Thyroid gland (tissue), 4 donors: ENCODE data around the gene LRCH3. TPM values are rescaled to one million over a fixed set of nuclear protein-coding genes. Genes with fewer than 3 reads are reported as not detected.

Experiments
- DNase-seq, 2 donors: peaks; one replicate each; pipeline ENCODE4 v3.0.0-alpha.2; 2019
- H3K27ac ChIP-seq, 3 donors: fragments of 200-600 bp; sonication (generic); 1 replicate in 2 of 3; 2 replicates in 1 of 3; pipeline ENCODE4 v1.5.1; 2016 to 2019; ENCODE audit warnings: mild to moderate bottlenecking in 1 of 3, moderate library complexity in 1 of 3
- H3K27me3 ChIP-seq: fragments of 200-600 bp; sonication (generic); one replicate; pipeline ENCODE4 v1.5.1; 2019
- H3K36me3 ChIP-seq, 2 donors: fragments of 200-600 bp; sonication (generic); one replicate each; pipeline ENCODE4 v1.5.1; 2016 to 2019
- H3K4me1 ChIP-seq, 2 donors: fragments of 200-600 bp; sonication (generic); one replicate each; pipeline ENCODE4 v1.5.1; 2017 to 2019
- H3K4me3 ChIP-seq, 3 donors: fragments of 200-600 bp; sonication (generic); replicated peaks in 1 of 3; 1 replicate in 2 of 3; 2 replicates in 1 of 3; pipeline ENCODE4 v1.5.1; 2016; ENCODE audit warnings: mild to moderate bottlenecking in 1 of 3
- H3K9me3 ChIP-seq: fragments of 200-600 bp; sonication (generic); one replicate; pipeline ENCODE4 v1.5.1; 2017
- CTCF ChIP-seq, 6 experiments: fragments of 200-600 bp in 3 of 6; fragments of 450-650 bp in 3 of 6; sonication (generic) in 3 of 6; IDR thresholded peaks; one replicate each; pipeline ENCODE4 v1.5.1; 2016 to 2019; ENCODE audit warnings: antibody characterized with exemption in 6 of 6, mild to moderate bottlenecking in 2 of 6, inconsistent platforms in 1 of 6, moderate library complexity in 1 of 6
- POLR2A ChIP-seq, 2 donors: fragments of 450-650 bp; IDR thresholded peaks; one replicate each; pipeline ENCODE4 v1.6.1; 2017; ENCODE audit warnings: antibody characterized with exemption in 2 of 2, mild to moderate bottlenecking in 2 of 2, moderate library complexity in 1 of 2
- WGBS, 2 donors: methylation state at CpG; one replicate each; pipeline ENCODE4 v1.1.5; 2017; 5-methylcytosine and 5-hydroxymethylcytosine counted together
- intact Hi-C: fragments of 100-400 bp; cut with DNase I; formaldehyde crosslinking; loops from one replicate; pipeline ENCODE4 v1.15.1; 2023
- total RNA-seq, 4 donors: library from RNA; depleted of rRNA; stranded (reverse); fragments of >200 nt; gene quantifications; one replicate each; pipeline ENCODE4 v1.2.3, GENCODE V29; 2016

Gene LRCH3
- total RNA-seq, 4 donors from 2014 or later = 36.7 to 68.3 (median 54.9) TPM

GRCh38 chr3:197750858-197751737 lies 40.0 kb upstream of the LRCH3 start:
- intact Hi-C loops = no loop called here
- TF ChIP-seq POLR2A (IDR thresholded peaks at IDR 0.05) (peak in 1 of 2 donors; percentile 0), CTCF (IDR thresholded peaks at IDR 0.05) (no peak)
- Histone ChIP-seq H3K4me3 (peak overlapping the region; percentile 16 to 84 (median 33)), H3K27ac (peak overlapping the region; percentile 87 to 98 (median 95)), H3K9me3 (no peaks in the 10 kb centered on the region), H3K36me3 (no peaks in the 10 kb centered on the region), H3K27me3 (no peaks in the 10 kb centered on the region), H3K4me1 (peaks cover 7 to 25% of the 10 kb centered on the region in 2 donors)
- 2 to 7% methylated on average over 36 of the region's 36 CpGs for WGBS, 2 donors
- peak; percentile 69 to 74 for DNase-seq

GRCh38 chr3:197752107-197752506 lies 38.9 kb upstream of the LRCH3 start:
- 91 to 93% methylated on average over 5 of the region's 5 CpGs for WGBS, 2 donors
- Histone ChIP-seq H3K9me3 (no peaks in the 10 kb centered on the region), H3K27me3 (no peaks in the 10 kb centered on the region), H3K36me3 (no peaks in the 10 kb centered on the region), H3K4me1 (peaks cover 7 to 25% of the 10 kb centered on the region in 2 donors), H3K27ac (no peak overlapping the region), H3K4me3 (no peak overlapping the region)
- DNase-seq = no peak
- no peak for TF ChIP-seq POLR2A (IDR thresholded peaks at IDR 0.05)
- intact Hi-C loops = no loop called here

GRCh38 chr3:197753263-197753662 lies 37.8 kb upstream of the LRCH3 start:
- H3K4me3 ChIP-seq = no peak overlapping the region
- TF ChIP-seq POLR2A (IDR thresholded peaks at IDR 0.05) = no peak
- no peak for TF ChIP-seq CTCF (IDR thresholded peaks at IDR 0.05)
- H3K36me3 ChIP-seq = peaks cover 0 to 9% of the 10 kb centered on the region in 2 donors
- peaks cover 7 to 25% of the 10 kb centered on the region in 2 donors for H3K4me1 ChIP-seq
- no peaks in the 10 kb centered on the region for H3K27me3 ChIP-seq
- H3K9me3 ChIP-seq = no peaks in the 10 kb centered on the region
- intact Hi-C loops = no loop called here
- 94 to 98% methylated on average over 3 of the region's 3 CpGs for WGBS, 2 donors
- no peak for DNase-seq
- H3K27ac ChIP-seq = no peak overlapping the region

- no peak for DNase-seq
- H3K36me3 ChIP-seq = peaks cover 0 to 17% of the 10 kb centered on the region in 2 donors
- no peaks in the 10 kb centered on the region for H3K27me3 ChIP-seq
- 91% methylated on average over 3 of the region's 3 CpGs for WGBS, 2 donors
- no peak overlapping the region for H3K4me3 ChIP-seq
- TF ChIP-seq CTCF (IDR thresholded peaks at IDR 0.05) (no peak), POLR2A (IDR thresholded peaks at IDR 0.05) (no peak)
- no peaks in the 10 kb centered on the region for H3K9me3 ChIP-seq
- intact Hi-C loops = no loop called here
- no peak overlapping the region for H3K27ac ChIP-seq
- H3K4me1 ChIP-seq = peaks cover under 1 to 16% of the 10 kb centered on the region in 2 donors
These were observed 34.4 kb upstream of the LRCH3 start for GRCh38 chr3:197756704-197757103.

GRCh38 chr3:197758512-197758911 lies 32.5 kb upstream of the LRCH3 start:
- H3K27ac ChIP-seq = no peak overlapping the region
- WGBS, 2 donors = 94 to 98% methylated on average over 4 of the region's 4 CpGs
- intact Hi-C loops = no loop called here
- no peak for TF ChIP-seq CTCF (IDR thresholded peaks at IDR 0.05)
- TF ChIP-seq POLR2A (IDR thresholded peaks at IDR 0.05) = no peak
- H3K36me3 ChIP-seq = peaks cover 14 to 20% of the 10 kb centered on the region in 2 donors
- H3K9me3 ChIP-seq = no peaks in the 10 kb centered on the region
- DNase-seq = no peak
- peaks cover 0 to 5% of the 10 kb centered on the region in 2 donors for H3K4me1 ChIP-seq
- H3K4me3 ChIP-seq = no peak overlapping the region
- no peaks in the 10 kb centered on the region for H3K27me3 ChIP-seq
